Right lobe of liver (tissue), 6 donors: ENCODE measurements around the gene GPX7. TPM values are rescaled to one million over a fixed set of nuclear protein-coding genes. Genes with fewer than 3 reads are reported as not detected.

Experiments used
- ATAC-seq, 4 donors: fragments of 200-7000 bp; cut with Tn5 transposase; one replicate each; pipeline ENCODE4 v1.9.1; 2020; ENCODE audit warnings: mild to moderate bottlenecking in 4 of 4, moderate library complexity in 4 of 4
- DNase-seq, 3 donors: peaks; one replicate each; pipeline ENCODE4 v3.0.0-alpha.2; 2020
- H3K27ac ChIP-seq, 3 donors: fragments of 200-600 bp; one replicate each; pipeline ENCODE4 v1.8.0; 2022
- H3K27me3 ChIP-seq, 2 donors: fragments of 200-600 bp; one replicate each; pipeline ENCODE4 v1.8.0; 2022
- H3K36me3 ChIP-seq, 4 donors: fragments of 200-600 bp; sonication (generic) in 1 of 4; one replicate each; pipeline versions ENCODE4 v1.5.1 to v1.8.0; 2017 to 2022; ENCODE audit warnings: control low read depth in 1 of 4
- H3K4me1 ChIP-seq, 4 donors: fragments of 200-600 bp; sonication (generic) in 1 of 4; one replicate each; pipeline versions ENCODE4 v1.5.1 to v1.8.0; 2017 to 2022; ENCODE audit warnings: control low read depth in 1 of 4
- H3K4me3 ChIP-seq, 3 donors: fragments of 200-600 bp; one replicate each; pipeline ENCODE4 v1.8.0; 2022
- H3K9me3 ChIP-seq, 4 donors: fragments of 200-600 bp; sonication (generic) in 1 of 4; one replicate each; pipeline versions ENCODE4 v1.5.1 to v1.8.0; 2017 to 2022; ENCODE audit warnings: control low read depth in 1 of 4
- CTCF ChIP-seq, 4 donors: fragments of 200-600 bp in 3 of 4; fragments of 450-650 bp in 1 of 4; IDR thresholded peaks; one replicate each; pipeline versions ENCODE4 v1.5.1 to v1.8.0; 2016 to 2022; ENCODE audit warnings: antibody characterized with exemption in 4 of 4, mild to moderate bottlenecking in 2 of 4
- POLR2A ChIP-seq: fragments of 450-650 bp; IDR thresholded peaks from one replicate; pipeline ENCODE4 v1.6.1; 2017; ENCODE audit warnings: antibody characterized with exemption, mild to moderate bottlenecking
- WGBS: methylation state at CpG from one replicate; pipeline ENCODE4 v1.1.6; 2018; ENCODE audit warnings: low coverage, low lambda C conversion rate; ENCODE audit not compliant: insufficient coverage; ENCODE audit errors: missing lambda C conversion rate; 5-methylcytosine and 5-hydroxymethylcytosine counted together
- intact Hi-C, 2 donors: fragments of 100-400 bp; cut with DNase I; formaldehyde crosslinking; loops; one replicate each; pipeline versions ENCODE4 v1.11.2 to v1.14.1; 2022
- total RNA-seq, 6 experiments: library from RNA; depleted of rRNA in 2 of 6; stranded (reverse); fragments of >200 nt in 2 of 6; fragmentation: NEBNext Ultra II Directional in 3 of 6; extraction: Animal tissue kit (Norgen Biotek cat#: 25700) in 3 of 6; gene quantifications; one replicate each; pipeline versions ENCODE4 v1.1.0 to v1.2.4, GENCODE V29; 2016 to 2023
- donor health status: DM: no; HTN: yes; CAD: no.
- donor health status: DM: no; HTN: no; CAD: no.
- donor health status: DM: no; HTN: no; CAD: no.
- donor health status: DM: no; HTN: yes; CAD: no.
- donor health status: DM: no; HTN: yes; CAD: no.

The GPX7 gene
- total RNA-seq, 6 experiments from 2014 or later = 1.6 to 4.3 (median 2.7) TPM

- WGBS = 90% methylated on average over 3 of the region's 3 CpGs
- intact Hi-C loops = no loop called here
- TF ChIP-seq POLR2A (no peak), CTCF (IDR thresholded peaks at IDR 0.05) (no peak)
- H3K36me3 ChIP-seq = no peaks in the 10 kb centered on the region
- H3K9me3 ChIP-seq = no peaks in the 10 kb centered on the region
- DNase-seq = no peak
- no peaks in the 10 kb centered on the region for H3K27me3 ChIP-seq
- no peak for ATAC-seq
- H3K4me1 ChIP-seq = peaks cover 0 to 5% (median 0%) of the 10 kb centered on the region in 4 donors
- H3K27ac ChIP-seq = no peak overlapping the region
- no peak overlapping the region for H3K4me3 ChIP-seq
These were observed 55.5 kb downstream of the GPX7 start for GRCh38 chr1:52657702-52658101.

Other genes starting within 250 kb of the GPX7 start
- 10 to 100 TPM; 11.8 to 18.0 (median 15.1) TPM for gene CC2D1B, start 236.2 kb upstream of the GPX7 start, total RNA-seq
- 1 to 10 TPM in 2 of 6 experiments, under 1 TPM in 4; 0.11 to 4.0 (median 0.45) TPM for gene ORC1, start 197.9 kb upstream of the GPX7 start, total RNA-seq
- gene PRPF38A, start 197.8 kb upstream of the GPX7 start, total RNA-seq = 10 to 100 TPM in 4 of 6 experiments, 1 to 10 TPM in 2; 4.5 to 14.4 (median 11.4) TPM
- 10 to 100 TPM; 16.1 to 33.0 (median 22.8) TPM for gene TUT4, start 49.3 kb upstream of the GPX7 start, total RNA-seq
- not detected for gene SHISAL2A, start 30.8 kb downstream of the GPX7 start, total RNA-seq
- gene COA7, start 96.0 kb downstream of the GPX7 start, total RNA-seq = 10 to 100 TPM; 13.6 to 17.8 (median 15.8) TPM
- gene ZYG11B, start 124.1 kb downstream of the GPX7 start, total RNA-seq = 10 to 100 TPM; 17.7 to 39.2 (median 30.9) TPM
- gene ZYG11A, start 240.4 kb downstream of the GPX7 start, total RNA-seq = 1 to 10 TPM in 3 of 6 experiments, under 1 TPM in 3; 0.22 to 1.5 (median 1.0) TPM